Parathyroid adenoma (tissue), 2 donors: ENCODE data around the gene PIGS.

Source experiments
- H2AFZ ChIP-seq: fragments of 300-600 bp; sonication (generic); one replicate; pipeline ENCODE4 v1.7.0; 2017; ENCODE audit warnings: antibody characterized with exemption, mild to moderate bottlenecking
- H3K27ac ChIP-seq: fragments of 300-600 bp; sonication (generic); one replicate; pipeline ENCODE4 v1.7.0; 2017
- H3K27me3 ChIP-seq: fragments of 300-600 bp; sonication (generic); one replicate; pipeline ENCODE4 v1.7.0; 2017; ENCODE audit warnings: low read length; ENCODE audit not compliant: control insufficient read depth, insufficient read depth
- H3K36me3 ChIP-seq: fragments of 300-600 bp; sonication (generic); one replicate; pipeline ENCODE4 v1.7.0; 2017; ENCODE audit warnings: low read length; ENCODE audit not compliant: control insufficient read depth, insufficient read depth
- H3K4me1 ChIP-seq: fragments of 300-600 bp; sonication (generic); one replicate; pipeline ENCODE4 v1.7.0; 2017; ENCODE audit warnings: control low read depth
- H3K4me2 ChIP-seq: fragments of 300-600 bp; sonication (generic); one replicate; pipeline ENCODE4 v1.7.0; 2017; ENCODE audit warnings: low read length
- H3K4me3 ChIP-seq: fragments of 300-600 bp; sonication (generic); one replicate; pipeline ENCODE4 v1.7.0; 2017; ENCODE audit warnings: low read depth, low read length
- H3K79me2 ChIP-seq: fragments of 300-600 bp; sonication (generic); one replicate; pipeline ENCODE4 v1.7.0; 2017; ENCODE audit warnings: control low read depth
- H3K9ac ChIP-seq: fragments of 300-600 bp; sonication (generic); one replicate; pipeline ENCODE4 v1.7.0; 2017; ENCODE audit warnings: mild to moderate bottlenecking
- H3K9me3 ChIP-seq: fragments of 300-600 bp; sonication (generic); one replicate; pipeline ENCODE4 v1.7.0; 2017; ENCODE audit warnings: low read length; ENCODE audit not compliant: control insufficient read depth
- CTCF ChIP-seq: fragments of 300-600 bp; sonication (generic); IDR thresholded peaks from one replicate; pipeline ENCODE4 v1.7.0; 2017; ENCODE audit warnings: antibody characterized with exemption, mild to moderate bottlenecking
- donor health status: primary hyperparathyroidism.

PIGS gene

GRCh38 chr17:28528327-28529012, 42.9 kb downstream of the PIGS start:
- Histone ChIP-seq H3K9ac (no peak overlapping the region), H3K4me1 (peaks cover 7% of the 10 kb centered on the region), H3K27ac (no peak overlapping the region)

GRCh38 chr17:28527859-28528258, 43.5 kb downstream of the PIGS start:
- Histone ChIP-seq H3K9me3 (no peaks in the 10 kb centered on the region), H3K27me3 (no peaks in the 10 kb centered on the region), H3K9ac (no peak overlapping the region), H3K4me3 (no peak overlapping the region), H3K79me2 (no peaks in the 10 kb centered on the region), H3K36me3 (no peaks in the 10 kb centered on the region), H3K4me2 (no peak overlapping the region), H3K27ac (no peak overlapping the region), H2AFZ (no peak overlapping the region), H3K4me1 (peaks cover 7% of the 10 kb centered on the region)
- TF ChIP-seq CTCF = no peak

More at GRCh38 chr17:28528327-28529012, 42.9 kb downstream of the PIGS start:
- H3K9me3 ChIP-seq = no peaks in the 10 kb centered on the region
- no peak overlapping the region for H3K4me3 ChIP-seq
- H3K4me2 ChIP-seq = no peak overlapping the region
- H3K36me3 ChIP-seq = no peaks in the 10 kb centered on the region
- no peak overlapping the region for H2AFZ ChIP-seq
- H3K27me3 ChIP-seq = no peaks in the 10 kb centered on the region
- H3K79me2 ChIP-seq = no peaks in the 10 kb centered on the region
- TF ChIP-seq CTCF = no peak

GRCh38 chr17:28527181-28527681, 44.1 kb downstream of the PIGS start:
- Histone ChIP-seq H3K4me3 (no peak overlapping the region), H3K4me1 (peaks cover 7% of the 10 kb centered on the region), H3K4me2 (no peak overlapping the region), H3K27ac (no peak overlapping the region), H3K36me3 (no peaks in the 10 kb centered on the region), H3K27me3 (no peaks in the 10 kb centered on the region), H3K9ac (no peak overlapping the region), H2AFZ (no peak overlapping the region), H3K9me3 (no peaks in the 10 kb centered on the region), H3K79me2 (no peaks in the 10 kb centered on the region)
- TF ChIP-seq CTCF = no peak

GRCh38 chr17:28526381-28526780, 44.9 kb downstream of the PIGS start:
- no peak overlapping the region for H3K9ac ChIP-seq
- H3K36me3 ChIP-seq = no peaks in the 10 kb centered on the region
- no peak overlapping the region for H3K27ac ChIP-seq
- TF ChIP-seq CTCF = no peak
- no peaks in the 10 kb centered on the region for H3K9me3 ChIP-seq
- H3K79me2 ChIP-seq = no peaks in the 10 kb centered on the region
- no peaks in the 10 kb centered on the region for H3K27me3 ChIP-seq
- no peak overlapping the region for H2AFZ ChIP-seq
- H3K4me1 ChIP-seq = peaks cover 15% of the 10 kb centered on the region
- no peak overlapping the region for H3K4me2 ChIP-seq
- no peak overlapping the region for H3K4me3 ChIP-seq
